ENCODE results near the gene TRIM65. TPM values are rescaled to one million over a fixed set of nuclear protein-coding genes. Genes with fewer than 3 reads are reported as not detected.
A peak's percentile ranks its signal among the peaks of the same experiment; 100 is the strongest.

TRIM65 gene
- total RNA-seq, 2 experiments from 2014 or later = 54.2 to 60.4 TPM

- Histone ChIP-seq H4K20me1 (ENCODE audit: insufficient read depth, low read length) (no peaks in the 10 kb centered on the region), H3K4me2 (ENCODE audit: low read length) (no peak overlapping the region), H3K27ac (ENCODE audit: low read depth, low read length, poor library complexity, severe bottlenecking) (no peak overlapping the region), H3K4me1 (ENCODE audit: insufficient read depth, low read length, poor library complexity, severe bottlenecking) (no peaks in the 10 kb centered on the region), H3K9me2 (ENCODE audit: insufficient read depth, low read length) (no peaks in the 10 kb centered on the region), H3K9me3 (ENCODE audit: low read length) (no peaks in the 10 kb centered on the region), H2AFZ (ENCODE audit: low read length) (no peak overlapping the region), H3K79me2 (ENCODE audit: insufficient read depth, low read depth, low read length) (no peaks in the 10 kb centered on the region), H3K4me3 (ENCODE audit: low read depth, low read length, poor library complexity, severe bottlenecking) (no peak overlapping the region), H3K36me3 (ENCODE audit: insufficient read depth, low read length) (no peaks in the 10 kb centered on the region; the same call in 1 of the 2 replicates)
- TF ChIP-seq EZH2phosphoT487 (IDR thresholded peaks at IDR 0.05; ENCODE audit: borderline replicate concordance, low read depth, low read length) (no peak), CTCF (conservative IDR thresholded peaks at IDR 0.05; ENCODE audit: low read length) (no peak)
- BruUV-seq (replicated peaks) = no TSS peak
- intact Hi-C loops (cut with micrococcal nuclease; ENCODE audit: unreplicated experiment) = no loop called here
- no peak for DNase-seq (ENCODE audit: low spot score)
- ChIA-PET CTCF (ENCODE audit: unreplicated experiment) (no interaction called here), POLR2A (interaction anchor here (0.5 to 0.9 kb wide), 4 partner anchors 12 to 378 kb away, joined by 3 to 6 read pairs (median 4); no protein-coding TSS in a partner anchor)
Observed at GRCh38 chr17:75932852-75933251, 36.1 kb upstream of the TRIM65 start.

- no peak overlapping the region for H2AFZ ChIP-seq (ENCODE audit: low read length)
- no peaks in the 10 kb centered on the region for H3K9me3 ChIP-seq (ENCODE audit: low read length)
- no peak for TF ChIP-seq EZH2phosphoT487 (IDR thresholded peaks at IDR 0.05; ENCODE audit: borderline replicate concordance, low read depth, low read length)
- no peak for TF ChIP-seq CTCF (conservative IDR thresholded peaks at IDR 0.05; ENCODE audit: low read length)
- no peaks in the 10 kb centered on the region for H3K4me1 ChIP-seq (ENCODE audit: insufficient read depth, low read length, poor library complexity, severe bottlenecking)
- H4K20me1 ChIP-seq (ENCODE audit: insufficient read depth, low read length) = no peaks in the 10 kb centered on the region
- H3K27ac ChIP-seq (ENCODE audit: low read depth, low read length, poor library complexity, severe bottlenecking) = no peak overlapping the region
- no peaks in the 10 kb centered on the region for H3K9me2 ChIP-seq (ENCODE audit: insufficient read depth, low read length)
- no peaks in the 10 kb centered on the region; the same call in 1 of the 2 replicates for H3K36me3 ChIP-seq (ENCODE audit: insufficient read depth, low read length)
- ChIA-PET CTCF (ENCODE audit: unreplicated experiment) (no interaction called here), POLR2A (interaction anchor here (0.7 to 1.3 kb wide), 2 partner anchors 10 to 53 kb away, joined by 3 to 4 read pairs; partner anchors contain the start of gene FBF1)
- intact Hi-C loops (cut with micrococcal nuclease; ENCODE audit: unreplicated experiment) = no loop called here
- H3K4me3 ChIP-seq (ENCODE audit: low read depth, low read length, poor library complexity, severe bottlenecking) = no peak overlapping the region
- H3K79me2 ChIP-seq (ENCODE audit: insufficient read depth, low read depth, low read length) = no peaks in the 10 kb centered on the region
- DNase-seq (ENCODE audit: low spot score) = no peak
- H3K4me2 ChIP-seq (ENCODE audit: low read length) = no peak overlapping the region
- BruUV-seq (replicated peaks) = no TSS peak
Observed at GRCh38 chr17:75931062-75931461, 34.3 kb upstream of the TRIM65 start.

- H3K79me2 ChIP-seq (ENCODE audit: insufficient read depth, low read depth, low read length) = no peaks in the 10 kb centered on the region
- peak; percentile 74 for DNase-seq (ENCODE audit: low spot score)
- no peak overlapping the region for H3K27ac ChIP-seq (ENCODE audit: low read depth, low read length, poor library complexity, severe bottlenecking)
- H3K4me3 ChIP-seq (ENCODE audit: low read depth, low read length, poor library complexity, severe bottlenecking) = no peak overlapping the region
- no peaks in the 10 kb centered on the region; the same call in 1 of the 2 replicates for H3K36me3 ChIP-seq (ENCODE audit: insufficient read depth, low read length)
- CTCF ChIA-PET (ENCODE audit: unreplicated experiment) = interaction anchor here (0.9 to 1.5 kb wide), 5 partner anchors 13 to 31 kb away, joined by 3 to 5 read pairs (median 3); partner anchors contain the start of gene FBF1
- H3K9me3 ChIP-seq (ENCODE audit: low read length) = no peaks in the 10 kb centered on the region
- H4K20me1 ChIP-seq (ENCODE audit: insufficient read depth, low read length) = no peaks in the 10 kb centered on the region
- BruUV-seq (replicated peaks) = no TSS peak
- no peaks in the 10 kb centered on the region for H3K9me2 ChIP-seq (ENCODE audit: insufficient read depth, low read length)
- H3K4me1 ChIP-seq (ENCODE audit: insufficient read depth, low read length, poor library complexity, severe bottlenecking) = no peaks in the 10 kb centered on the region
- intact Hi-C loops (cut with micrococcal nuclease; ENCODE audit: unreplicated experiment) = loop anchor here (1.0 kb wide), 1 partner anchor 22 kb away; no protein-coding TSS in a partner anchor
- POLR2A ChIA-PET = interaction anchor here (0.5 to 1.2 kb wide), 5 partner anchors 8 to 69 kb away, joined by 3 to 6 read pairs (median 3); partner anchors contain the start of gene FBF1
- H3K4me2 ChIP-seq (ENCODE audit: low read length) = no peak overlapping the region
- peak overlapping the region; percentile 77 for H2AFZ ChIP-seq (ENCODE audit: low read length)
- peak; percentile 79 for TF ChIP-seq CTCF (conservative IDR thresholded peaks at IDR 0.05; ENCODE audit: low read length)
- no peak for TF ChIP-seq EZH2phosphoT487 (IDR thresholded peaks at IDR 0.05; ENCODE audit: borderline replicate concordance, low read depth, low read length)
Observed at GRCh38 chr17:75927286-75927922, 30.7 kb upstream of the TRIM65 start.
